Measurements from ENCODE around the gene RTKN. TPM values are rescaled to one million over a fixed set of nuclear protein-coding genes. Genes with fewer than 3 reads are reported as not detected.

RTKN gene
- total and polyA plus RNA-seq, 2 of the 13 experiments (the other 11 are each of a cell fraction or from before 2014, with no cell fraction given), result 159 to 166 TPM

DNA sequence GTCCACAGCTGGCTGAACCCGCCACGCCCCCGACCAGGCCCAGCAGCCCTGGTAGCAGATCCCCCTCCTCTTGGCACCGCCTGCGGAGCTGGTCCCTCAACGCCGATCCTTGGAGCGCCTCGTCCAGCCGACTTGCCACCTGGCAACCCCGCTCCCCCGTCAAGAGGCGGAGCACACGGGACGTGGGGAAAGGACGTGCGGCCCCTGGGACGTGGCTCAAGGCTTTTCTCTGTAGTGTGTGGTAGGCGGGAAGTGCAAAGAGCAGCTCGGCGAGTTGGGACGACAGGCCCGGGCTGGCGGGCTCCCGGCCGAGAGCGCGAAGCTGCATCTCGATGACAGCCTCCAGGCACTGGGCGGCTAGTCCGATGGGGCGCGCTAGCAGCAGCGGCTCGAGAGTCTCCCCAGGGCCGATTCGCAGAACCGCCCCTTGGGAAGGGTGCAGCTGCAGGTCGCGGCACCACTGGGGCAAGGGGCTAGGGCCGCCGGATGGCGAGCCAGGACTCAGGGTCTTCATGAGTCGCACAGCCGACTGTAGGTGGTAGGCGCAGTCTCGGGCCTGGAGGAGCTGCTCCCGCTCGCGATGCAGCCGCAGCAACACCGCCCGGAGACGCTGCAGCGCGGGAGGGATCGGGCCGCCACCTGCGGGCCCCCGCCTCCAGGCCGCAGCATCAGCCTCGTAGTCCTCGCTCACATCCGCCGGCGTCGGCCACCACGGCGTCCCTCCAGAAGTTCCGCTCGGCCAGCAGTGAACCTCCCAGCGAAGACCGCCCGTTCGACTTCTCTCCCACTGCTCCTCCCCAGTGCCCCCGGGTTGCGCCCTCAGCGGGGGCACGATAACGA is 40.4 kb upstream of the RTKN start (continued):
- TF ChIP-seq, protein P1, sequence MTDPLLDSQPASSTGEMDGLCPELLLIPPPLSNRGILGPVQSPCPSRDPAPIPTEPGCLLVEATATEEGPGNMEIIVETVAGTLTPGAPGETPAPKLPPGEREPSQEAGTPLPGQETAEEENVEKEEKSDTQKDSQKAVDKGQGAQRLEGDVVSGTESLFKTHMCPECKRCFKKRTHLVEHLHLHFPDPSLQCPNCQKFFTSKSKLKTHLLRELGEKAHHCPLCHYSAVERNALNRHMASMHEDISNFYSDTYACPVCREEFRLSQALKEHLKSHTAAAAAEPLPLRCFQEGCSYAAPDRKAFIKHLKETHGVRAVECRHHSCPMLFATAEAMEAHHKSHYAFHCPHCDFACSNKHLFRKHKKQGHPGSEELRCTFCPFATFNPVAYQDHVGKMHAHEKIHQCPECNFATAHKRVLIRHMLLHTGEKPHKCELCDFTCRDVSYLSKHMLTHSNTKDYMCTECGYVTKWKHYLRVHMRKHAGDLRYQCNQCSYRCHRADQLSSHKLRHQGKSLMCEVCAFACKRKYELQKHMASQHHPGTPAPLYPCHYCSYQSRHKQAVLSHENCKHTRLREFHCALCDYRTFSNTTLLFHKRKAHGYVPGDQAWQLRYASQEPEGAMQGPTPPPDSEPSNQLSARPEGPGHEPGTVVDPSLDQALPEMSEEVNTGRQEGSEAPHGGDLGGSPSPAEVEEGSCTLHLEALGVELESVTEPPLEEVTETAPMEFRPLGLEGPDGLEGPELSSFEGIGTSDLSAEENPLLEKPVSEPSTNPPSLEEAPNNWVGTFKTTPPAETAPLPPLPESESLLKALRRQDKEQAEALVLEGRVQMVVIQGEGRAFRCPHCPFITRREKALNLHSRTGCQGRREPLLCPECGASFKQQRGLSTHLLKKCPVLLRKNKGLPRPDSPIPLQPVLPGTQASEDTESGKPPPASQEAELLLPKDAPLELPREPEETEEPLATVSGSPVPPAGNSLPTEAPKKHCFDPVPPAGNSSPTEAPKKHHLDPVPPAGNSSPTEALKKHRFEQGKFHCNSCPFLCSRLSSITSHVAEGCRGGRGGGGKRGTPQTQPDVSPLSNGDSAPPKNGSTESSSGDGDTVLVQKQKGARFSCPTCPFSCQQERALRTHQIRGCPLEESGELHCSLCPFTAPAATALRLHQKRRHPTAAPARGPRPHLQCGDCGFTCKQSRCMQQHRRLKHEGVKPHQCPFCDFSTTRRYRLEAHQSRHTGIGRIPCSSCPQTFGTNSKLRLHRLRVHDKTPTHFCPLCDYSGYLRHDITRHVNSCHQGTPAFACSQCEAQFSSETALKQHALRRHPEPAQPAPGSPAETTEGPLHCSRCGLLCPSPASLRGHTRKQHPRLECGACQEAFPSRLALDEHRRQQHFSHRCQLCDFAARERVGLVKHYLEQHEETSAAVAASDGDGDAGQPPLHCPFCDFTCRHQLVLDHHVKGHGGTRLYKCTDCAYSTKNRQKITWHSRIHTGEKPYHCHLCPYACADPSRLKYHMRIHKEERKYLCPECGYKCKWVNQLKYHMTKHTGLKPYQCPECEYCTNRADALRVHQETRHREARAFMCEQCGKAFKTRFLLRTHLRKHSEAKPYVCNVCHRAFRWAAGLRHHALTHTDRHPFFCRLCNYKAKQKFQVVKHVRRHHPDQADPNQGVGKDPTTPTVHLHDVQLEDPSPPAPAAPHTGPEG (CRISPR knock-in tag; IDR thresholded peaks at IDR 0.05), result peak; percentile 85
- no peak for TF ChIP-seq KLF13 (CRISPR knock-in tag; IDR thresholded peaks at IDR 0.05)
- no peak for TF ChIP-seq ZNF605 (CRISPR knock-in tag; IDR thresholded peaks at IDR 0.05)
- peak; percentile 57; the same call in 1 of the 2 replicates for TF ChIP-seq ZNF879 (CRISPR knock-in tag; IDR thresholded peaks at IDR 0.05)
- TF ChIP-seq ZFP62 (CRISPR knock-in tag; IDR thresholded peaks at IDR 0.05), result no peak
- no peak for TF ChIP-seq NR2F2 (IDR thresholded peaks at IDR 0.05; ENCODE audit: borderline replicate concordance, low read depth)
- TF ChIP-seq GFI1 (CRISPR knock-in tag; IDR thresholded peaks at IDR 0.05; ENCODE audit: borderline replicate concordance), result no peak
- TF ChIP-seq ZNF747 (CRISPR knock-in tag; IDR thresholded peaks at IDR 0.05; ENCODE audit: borderline replicate concordance), result peak; percentile 48; the same call in 1 of the 2 replicates
- no peak for TF ChIP-seq ZNF781 (CRISPR knock-in tag; IDR thresholded peaks at IDR 0.05; ENCODE audit: borderline replicate concordance, not compliant biosample characterization)
- no peak for TF ChIP-seq FOXM1 (CRISPR knock-in tag; IDR thresholded peaks at IDR 0.05)
- TF ChIP-seq ZNF225 (CRISPR knock-in tag; IDR thresholded peaks at IDR 0.05), result peak; percentile 87; the same call in 1 of the 2 replicates
- TF ChIP-seq ZNF567 (CRISPR knock-in tag; IDR thresholded peaks at IDR 0.05; ENCODE audit: borderline replicate concordance), result no peak; the same call in 1 of the 2 replicates
- TF ChIP-seq, protein P2, sequence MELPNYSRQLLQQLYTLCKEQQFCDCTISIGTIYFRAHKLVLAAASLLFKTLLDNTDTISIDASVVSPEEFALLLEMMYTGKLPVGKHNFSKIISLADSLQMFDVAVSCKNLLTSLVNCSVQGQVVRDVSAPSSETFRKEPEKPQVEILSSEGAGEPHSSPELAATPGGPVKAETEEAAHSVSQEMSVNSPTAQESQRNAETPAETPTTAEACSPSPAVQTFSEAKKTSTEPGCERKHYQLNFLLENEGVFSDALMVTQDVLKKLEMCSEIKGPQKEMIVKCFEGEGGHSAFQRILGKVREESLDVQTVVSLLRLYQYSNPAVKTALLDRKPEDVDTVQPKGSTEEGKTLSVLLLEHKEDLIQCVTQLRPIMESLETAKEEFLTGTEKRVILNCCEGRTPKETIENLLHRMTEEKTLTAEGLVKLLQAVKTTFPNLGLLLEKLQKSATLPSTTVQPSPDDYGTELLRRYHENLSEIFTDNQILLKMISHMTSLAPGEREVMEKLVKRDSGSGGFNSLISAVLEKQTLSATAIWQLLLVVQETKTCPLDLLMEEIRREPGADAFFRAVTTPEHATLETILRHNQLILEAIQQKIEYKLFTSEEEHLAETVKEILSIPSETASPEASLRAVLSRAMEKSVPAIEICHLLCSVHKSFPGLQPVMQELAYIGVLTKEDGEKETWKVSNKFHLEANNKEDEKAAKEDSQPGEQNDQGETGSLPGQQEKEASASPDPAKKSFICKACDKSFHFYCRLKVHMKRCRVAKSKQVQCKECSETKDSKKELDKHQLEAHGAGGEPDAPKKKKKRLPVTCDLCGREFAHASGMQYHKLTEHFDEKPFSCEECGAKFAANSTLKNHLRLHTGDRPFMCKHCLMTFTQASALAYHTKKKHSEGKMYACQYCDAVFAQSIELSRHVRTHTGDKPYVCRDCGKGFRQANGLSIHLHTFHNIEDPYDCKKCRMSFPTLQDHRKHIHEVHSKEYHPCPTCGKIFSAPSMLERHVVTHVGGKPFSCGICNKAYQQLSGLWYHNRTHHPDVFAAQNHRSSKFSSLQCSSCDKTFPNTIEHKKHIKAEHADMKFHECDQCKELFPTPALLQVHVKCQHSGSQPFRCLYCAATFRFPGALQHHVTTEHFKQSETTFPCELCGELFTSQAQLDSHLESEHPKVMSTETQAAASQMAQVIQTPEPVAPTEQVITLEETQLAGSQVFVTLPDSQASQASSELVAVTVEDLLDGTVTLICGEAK (IDR thresholded peaks at IDR 0.05), result no peak
- TF ChIP-seq, protein P2 (CRISPR knock-in tag; IDR thresholded peaks at IDR 0.05), result no peak; the same call in 1 of the 2 replicates
